CD4-positive, alpha-beta T cell treated with Interleukin-12 subunit alpha and Interleukin-12 subunit beta, for 1 hour (primary cell): Measurements from ENCODE around the gene ANLN.
A peak's percentile ranks its signal among the peaks of the same experiment; 100 is the strongest.
"Not testable (repeated sequence)": the region's sequence is repeated elsewhere in the genome, so short reads cannot be mapped to it uniquely, and the experiment has no call there.

Experiments used
- DNase-seq: peaks from one replicate; pipeline ENCODE4 v3.0.0-alpha.2; 2020

The ANLN gene

DNA sequence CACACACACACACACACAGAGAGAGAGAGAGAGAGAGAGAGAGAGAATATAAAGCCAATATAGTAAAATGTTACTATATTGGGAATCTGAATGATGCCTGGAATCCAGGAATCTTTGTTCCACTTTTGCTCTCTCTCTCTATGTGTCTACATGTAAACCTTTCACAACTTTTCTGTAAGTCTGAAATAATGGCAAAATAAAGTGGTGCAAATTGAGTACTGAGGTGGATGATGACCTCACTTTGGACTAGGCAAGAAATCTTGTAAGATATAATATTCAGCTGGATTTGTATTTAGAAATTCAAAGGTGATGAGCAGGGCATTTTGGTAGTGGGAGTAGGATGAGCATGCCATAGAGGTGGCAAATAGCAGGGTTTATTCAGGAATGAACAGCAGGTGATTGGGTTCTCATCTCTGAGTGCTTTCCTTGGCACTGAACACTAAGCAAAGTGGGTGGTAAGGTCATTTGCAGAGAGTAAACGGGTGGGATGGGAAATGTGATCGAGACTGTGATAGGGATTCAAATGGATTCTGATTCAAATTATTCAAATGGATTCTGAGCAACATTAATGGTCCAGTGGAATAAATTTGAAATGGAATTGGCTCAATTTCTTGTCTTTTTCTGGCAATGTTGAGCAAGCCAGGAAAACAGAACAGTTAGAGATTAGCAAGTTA lies 9.7 kb upstream of the ANLN start:
- DNase-seq = no peak

DNA sequence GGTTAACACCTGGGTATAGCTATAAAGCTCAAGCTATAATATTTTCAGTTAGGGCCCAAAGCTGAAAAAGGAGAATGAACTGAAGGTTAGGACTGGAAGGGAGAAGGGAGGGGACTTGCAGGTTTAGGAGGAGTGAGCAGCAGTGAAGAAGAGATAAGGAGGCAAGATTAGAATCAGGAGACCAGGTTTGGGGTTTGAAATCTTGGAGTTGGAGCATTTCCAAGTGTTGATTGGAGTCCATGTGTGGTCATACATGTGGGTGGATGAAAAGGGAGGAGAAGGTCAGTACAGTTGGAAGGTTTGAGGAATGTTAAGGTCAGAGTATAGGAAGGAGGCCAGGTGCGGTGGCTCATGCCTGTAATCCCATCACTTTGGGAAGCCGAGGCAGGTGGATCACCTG lies 8.6 kb upstream of the ANLN start:
- DNase-seq = no peak

DNA sequence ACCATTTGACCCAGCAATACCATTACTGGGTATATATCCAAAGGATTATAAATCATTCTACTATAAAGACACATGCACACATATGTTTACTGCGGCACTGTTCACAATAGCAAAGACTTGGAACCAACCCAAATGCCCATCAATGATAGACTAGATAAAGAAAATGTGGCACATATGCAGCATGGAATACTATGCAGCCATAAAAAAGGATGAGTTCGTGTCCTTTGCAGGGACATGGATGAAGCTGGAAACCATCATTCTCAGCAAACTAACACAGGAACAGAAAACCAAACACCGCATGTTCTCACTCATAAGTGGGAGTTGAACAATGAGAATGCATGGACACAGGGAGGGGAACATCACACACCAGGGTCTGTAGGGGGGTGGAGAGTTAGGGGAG lies 6.4 kb upstream of the ANLN start:
- DNase-seq = not testable (repeated sequence)

DNA sequence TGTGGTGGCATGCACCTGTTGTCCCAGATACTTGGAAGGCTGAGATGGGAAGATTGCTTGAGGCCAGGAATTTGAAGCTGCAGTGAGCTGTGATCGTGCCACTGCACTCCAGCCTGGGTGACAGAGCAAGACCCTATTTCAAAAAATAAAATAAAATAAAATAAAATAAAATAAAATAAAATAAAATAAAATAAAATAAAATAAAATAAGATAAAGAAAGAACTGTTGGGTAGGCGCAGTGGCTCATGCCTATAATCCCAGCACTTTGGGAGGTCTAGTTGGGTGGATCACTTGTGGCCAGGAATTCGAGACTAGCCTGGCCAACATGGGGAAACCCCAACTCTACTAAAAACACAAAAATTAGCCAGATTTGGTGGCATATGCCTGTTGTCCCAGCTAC lies 4.0 kb upstream of the ANLN start:
- not testable (repeated sequence) for DNase-seq

DNA sequence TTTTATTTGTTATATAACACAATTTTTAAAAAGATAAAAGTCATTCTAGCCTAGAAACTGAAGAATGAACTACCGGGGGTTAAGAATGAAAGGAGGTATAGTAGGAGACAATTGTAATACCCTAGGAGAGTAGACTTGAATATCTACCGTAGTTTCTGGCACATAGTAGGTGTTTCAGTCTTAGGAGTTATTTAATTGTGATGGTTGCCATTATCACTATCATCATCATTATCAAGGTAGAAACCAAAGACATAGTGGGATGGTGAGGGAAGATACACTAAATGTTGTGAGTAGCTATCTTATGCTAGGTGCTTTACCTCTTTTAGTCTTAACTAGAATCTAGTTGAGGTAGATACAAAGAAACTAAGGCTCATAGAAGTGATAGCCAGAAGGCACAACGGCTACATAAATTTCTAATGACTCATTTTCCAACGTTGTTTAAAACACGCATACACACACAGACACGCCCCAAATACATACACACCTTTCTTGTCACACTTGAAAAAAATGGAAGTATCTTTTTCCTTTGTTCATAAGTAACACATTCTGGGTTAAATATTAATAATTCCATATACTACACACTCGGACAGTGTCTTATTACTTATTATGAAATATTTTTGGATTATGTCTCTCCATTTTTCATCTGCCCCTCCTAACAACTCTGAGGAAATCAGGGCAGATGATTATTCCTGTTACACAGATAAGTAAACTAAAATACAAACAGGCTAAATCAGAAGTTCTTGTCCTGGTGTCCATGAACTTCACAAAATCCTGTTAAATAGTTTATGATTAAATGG lies 2.0 kb upstream of the ANLN start:
- no peak for DNase-seq

DNA sequence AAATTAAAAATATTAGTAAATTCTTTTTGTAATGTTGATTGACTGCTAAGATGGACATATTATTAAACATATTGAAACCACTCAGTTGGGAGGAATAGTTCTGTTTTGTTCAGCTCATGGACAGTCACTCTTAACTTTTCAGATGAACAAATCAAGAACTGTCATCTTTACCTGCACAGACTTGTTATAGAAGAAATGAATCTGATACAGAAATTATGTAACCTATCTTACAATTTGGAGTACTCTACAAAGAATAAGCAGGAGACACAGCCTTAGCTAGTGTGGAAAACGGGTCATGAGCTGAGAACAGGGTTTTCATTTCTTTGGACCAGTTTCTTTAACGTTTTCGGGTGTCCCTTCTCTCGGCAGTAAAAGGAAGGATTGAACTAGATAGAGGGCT lies 1.2 kb upstream of the ANLN start:
- DNase-seq = no peak

DNA sequence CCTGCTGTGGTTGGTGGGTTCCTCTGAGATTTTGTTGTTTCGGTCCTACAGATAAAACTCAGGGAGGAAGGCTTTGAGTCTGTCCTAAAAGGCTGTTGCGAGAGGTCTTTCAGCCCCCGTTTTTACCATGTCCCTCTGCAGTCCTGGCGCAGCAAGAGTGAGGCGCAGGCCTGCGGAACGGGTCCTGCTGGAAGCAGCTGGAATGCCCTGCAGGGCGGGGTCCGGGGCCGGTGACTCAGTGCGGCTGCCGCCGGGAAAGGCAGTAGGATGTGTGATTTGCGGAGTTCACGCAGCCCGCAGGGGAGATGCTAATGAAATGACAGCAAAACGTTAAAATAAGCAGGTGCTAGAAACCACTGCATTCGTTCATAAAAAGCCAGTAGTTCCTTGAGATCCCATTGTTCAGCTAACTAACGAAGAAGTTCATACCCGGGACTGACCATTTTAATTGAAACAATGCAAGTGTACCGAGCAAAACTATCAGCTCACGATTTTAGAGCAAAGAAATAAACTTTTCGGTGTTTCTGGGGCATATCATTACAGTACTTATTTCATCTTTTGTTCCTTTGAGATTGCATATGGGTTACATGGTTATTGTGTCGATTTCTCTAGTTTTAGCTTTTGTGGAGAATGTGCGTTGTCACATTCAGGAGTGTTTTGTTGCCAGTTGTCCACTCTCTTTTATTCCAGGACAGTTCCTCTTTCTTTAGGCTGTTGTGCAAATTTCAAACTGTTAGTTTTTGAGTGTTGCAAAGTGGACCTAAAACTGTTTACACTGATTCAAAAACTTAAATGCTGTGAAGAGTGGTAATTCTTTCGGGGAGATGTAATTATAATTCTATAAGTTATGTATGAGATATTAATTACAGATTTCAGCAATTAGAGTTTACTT lies 783 bp downstream of the ANLN start:
- peak; percentile 39 for DNase-seq

DNA sequence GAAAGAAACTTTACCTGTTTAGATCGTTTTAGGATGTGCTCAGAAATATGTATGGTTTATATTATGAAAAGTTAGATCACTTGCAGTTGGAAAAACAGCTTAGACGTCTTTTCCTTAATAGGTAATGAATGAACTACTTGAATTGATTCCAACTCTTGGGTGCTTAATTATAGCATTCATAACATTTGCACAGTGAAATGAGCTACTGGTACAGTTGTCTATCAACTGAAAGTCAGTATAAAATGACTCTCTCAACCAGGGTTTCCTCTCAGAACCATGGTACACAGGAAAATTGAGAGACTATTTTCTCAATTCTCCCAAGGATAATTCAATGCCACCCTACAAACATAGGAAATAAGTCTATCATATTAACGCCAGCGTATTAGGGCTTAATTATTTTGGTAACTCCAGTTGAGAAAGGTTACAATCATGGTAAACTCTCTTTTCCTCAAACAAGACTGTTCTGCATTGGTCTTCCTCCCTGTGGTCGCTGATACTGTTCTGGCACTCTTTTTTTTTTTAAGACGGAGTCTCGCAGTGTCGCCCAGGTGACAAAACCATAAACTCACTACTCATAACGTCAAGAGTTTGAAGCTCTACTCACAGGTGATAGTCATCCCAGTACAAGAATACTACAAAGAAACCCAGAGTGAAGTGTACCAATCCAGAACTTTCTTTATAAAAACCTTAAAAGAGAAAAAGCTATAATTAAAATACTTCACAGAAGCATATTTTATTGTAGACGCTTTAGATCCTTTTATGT lies 2.0 kb downstream of the ANLN start:
- DNase-seq = no peak

DNA sequence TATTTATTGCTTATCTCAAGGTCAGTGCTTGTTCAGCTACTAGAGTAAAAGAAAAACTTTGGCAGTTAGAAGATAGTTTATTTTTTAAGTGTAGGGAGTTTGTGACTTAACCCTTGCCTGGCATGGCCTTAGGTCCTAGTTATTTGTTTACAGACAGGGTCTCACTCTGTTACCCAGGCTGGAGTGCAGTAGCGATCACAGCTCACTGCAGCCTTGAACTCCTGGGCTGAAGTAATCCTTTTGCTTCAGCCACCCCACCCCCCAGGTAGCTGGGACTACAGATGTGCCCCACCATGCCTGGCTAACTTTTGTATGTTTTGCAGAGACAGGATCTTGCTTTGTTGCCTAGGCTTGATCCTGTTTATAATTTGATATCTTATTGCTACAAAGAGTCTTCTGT lies 4.2 kb downstream of the ANLN start:
- DNase-seq = no peak

DNA sequence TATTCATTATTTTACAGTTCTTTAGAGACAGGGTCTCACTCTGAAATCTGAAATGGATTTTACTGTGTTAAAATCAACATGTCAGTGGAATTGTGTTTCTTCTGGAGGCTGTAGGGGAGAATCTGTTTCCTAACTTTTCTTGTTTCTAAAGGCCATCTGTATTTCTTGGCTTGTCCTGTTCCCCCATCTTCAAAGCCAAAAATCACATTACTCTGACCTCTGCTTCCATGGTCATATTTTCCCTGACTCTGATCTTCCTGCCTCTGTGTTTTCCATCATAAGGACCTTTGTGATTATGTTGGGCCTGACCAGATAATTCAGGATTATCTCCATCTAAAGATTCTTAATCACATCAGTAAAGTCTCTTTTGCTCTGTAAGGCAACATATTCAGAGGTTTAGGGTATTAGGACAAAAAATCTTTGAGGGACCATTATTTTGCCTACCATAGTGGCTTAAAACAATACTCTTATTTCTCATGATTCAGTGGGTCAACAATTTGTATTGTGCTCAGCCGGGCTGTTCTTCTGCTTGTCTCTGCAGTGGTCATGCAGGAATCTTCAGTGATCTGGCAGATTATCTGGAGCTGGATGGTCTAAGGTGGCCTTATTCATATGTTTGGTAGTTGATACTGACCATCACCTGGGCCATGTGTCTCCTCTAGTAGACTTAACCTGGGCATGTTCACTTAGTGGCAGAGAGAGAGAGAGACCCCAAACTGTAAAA lies 5.7 kb downstream of the ANLN start:
- DNase-seq = no peak

DNA sequence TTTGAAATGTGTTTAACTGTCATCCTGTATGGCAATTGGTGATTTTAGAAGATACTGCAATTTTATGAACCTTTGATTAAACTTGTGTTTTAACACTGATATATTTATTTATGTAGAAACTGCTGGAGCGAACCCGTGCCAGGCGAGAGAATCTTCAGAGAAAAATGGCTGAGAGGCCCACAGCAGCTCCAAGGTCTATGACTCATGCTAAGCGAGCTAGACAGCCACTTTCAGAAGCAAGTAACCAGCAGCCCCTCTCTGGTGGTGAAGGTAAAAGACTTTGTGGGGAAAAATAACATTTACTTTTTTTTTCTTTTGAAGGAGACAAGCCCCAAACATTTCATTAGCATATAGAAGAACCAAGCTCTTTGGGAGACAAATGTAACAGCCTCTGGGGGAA lies 6.5 kb downstream of the ANLN start:
- no peak for DNase-seq

DNA sequence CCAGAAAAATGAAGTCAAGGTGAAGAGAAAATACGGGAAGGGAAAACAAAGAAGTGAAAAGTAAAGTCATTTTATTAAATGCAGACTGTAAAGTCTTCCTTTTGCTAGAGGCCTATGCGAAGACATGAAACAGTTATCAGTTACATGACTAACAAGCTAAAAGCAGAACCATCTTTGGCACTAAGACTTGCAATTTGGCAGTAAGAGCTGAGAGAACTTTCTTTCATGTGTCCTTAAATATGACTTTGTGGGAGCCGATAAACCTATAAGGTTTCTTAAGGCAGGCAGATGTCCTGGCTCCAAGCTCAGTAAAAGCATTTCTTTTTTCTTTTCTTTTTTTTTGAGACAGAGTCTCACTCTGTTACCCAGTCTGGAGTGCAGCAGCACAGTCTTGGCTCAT lies 10.4 kb downstream of the ANLN start:
- DNase-seq = no peak

DNA sequence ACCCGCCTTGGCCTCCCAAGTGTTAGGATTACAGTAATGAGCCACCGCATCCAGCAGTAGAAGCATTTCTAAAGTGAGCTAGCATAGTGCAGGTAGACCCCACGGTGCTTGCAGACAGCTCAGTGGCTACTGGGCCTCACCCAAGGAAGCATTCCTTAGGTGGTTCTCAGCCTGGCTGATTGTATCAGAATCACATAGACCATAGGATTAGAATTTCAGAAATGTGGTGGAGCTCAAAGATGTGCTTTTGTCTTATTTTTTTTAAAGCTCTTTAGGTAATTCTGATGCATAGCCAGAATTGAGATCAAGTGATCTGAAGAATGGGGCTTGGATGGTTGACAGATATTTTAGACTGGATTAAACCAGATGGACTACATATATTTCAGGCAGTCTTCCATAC lies 10.9 kb downstream of the ANLN start:
- no peak for DNase-seq

DNA sequence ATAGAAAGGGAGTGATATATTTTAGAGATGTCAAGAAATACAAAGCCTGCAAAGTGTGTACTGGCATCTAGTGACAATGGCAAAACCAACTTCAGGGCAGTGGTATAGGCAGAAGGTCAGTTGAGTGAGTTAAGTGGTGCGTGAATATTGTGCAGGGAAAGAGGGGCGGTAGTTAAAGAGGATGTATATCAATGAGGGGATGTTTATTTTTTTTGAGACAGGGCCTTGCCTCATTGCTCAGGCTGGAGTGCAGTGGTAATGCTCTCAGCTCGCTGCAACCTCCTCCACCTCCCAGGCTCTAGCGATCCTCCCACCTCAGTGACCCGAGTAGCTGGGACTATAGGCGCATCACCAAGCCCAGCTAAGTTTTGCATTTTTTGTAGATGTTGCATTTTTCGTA lies 13.8 kb downstream of the ANLN start:
- no peak for DNase-seq

DNA sequence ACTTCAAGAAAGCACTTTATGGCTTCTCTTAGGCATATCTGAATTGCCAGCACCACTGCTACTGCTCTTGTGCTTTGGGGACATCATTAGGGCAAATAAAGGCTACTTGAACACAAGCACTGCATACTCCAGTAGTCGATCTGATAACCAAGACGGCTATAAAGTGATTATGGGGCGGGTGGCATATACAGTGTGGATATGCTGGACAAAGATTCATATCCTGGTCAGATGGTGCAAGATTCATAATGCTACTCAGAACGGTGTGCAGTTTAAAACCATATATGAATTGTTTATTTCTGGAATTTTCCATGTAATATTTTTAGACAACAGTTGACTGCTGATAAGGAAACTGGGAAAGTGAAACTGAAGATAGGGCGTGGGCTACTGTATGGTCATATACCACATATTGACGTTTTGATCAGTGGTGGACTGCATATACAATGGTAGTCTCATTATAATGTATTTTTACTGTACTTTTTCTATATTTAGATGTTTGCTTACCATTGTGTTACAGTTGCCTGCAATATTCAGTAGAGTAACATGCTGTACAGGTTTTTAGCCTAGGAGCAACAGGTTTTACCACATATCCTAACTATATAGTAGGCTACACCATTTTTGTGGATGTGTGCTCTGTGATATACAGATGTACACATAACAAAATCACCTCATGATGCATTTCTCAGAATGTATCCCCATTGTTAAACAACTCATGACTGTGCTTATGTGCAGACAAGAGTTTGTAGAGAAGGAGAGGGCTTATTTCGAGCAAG lies 15.2 kb downstream of the ANLN start:
- no peak for DNase-seq

DNA sequence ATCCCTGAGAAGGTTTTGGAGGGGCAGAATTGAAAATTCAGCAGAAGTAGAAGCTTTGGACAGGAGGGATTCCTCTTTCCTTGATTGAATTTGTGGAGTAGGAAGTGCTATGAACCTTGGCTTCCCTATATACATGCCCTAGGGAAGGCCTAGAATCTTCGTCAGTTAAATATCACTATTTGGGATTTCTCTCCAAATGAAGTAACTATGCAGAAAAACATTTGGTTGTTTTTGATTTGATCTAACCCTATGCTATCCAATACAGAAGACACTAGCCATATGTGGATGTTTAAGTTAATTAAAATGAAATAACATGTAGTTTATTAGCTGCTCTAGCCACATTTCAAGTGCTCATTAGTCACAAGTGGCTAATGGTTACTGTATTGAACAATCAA lies 15.7 kb downstream of the ANLN start:
- DNase-seq = no peak

DNA sequence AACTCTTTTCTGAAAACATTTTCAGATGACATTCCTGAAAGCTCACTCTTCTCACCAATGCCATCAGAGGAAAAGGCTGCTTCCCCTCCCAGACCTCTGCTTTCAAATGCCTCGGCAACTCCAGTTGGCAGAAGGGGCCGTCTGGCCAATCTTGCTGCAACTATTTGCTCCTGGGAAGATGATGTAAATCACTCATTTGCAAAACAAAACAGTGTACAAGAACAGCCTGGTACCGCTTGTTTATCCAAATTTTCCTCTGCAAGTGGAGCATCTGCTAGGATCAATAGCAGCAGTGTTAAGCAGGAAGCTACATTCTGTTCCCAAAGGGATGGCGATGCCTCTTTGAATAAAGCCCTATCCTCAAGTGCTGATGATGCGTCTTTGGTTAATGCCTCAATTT lies 16.5 kb downstream of the ANLN start:
- no peak for DNase-seq

DNA sequence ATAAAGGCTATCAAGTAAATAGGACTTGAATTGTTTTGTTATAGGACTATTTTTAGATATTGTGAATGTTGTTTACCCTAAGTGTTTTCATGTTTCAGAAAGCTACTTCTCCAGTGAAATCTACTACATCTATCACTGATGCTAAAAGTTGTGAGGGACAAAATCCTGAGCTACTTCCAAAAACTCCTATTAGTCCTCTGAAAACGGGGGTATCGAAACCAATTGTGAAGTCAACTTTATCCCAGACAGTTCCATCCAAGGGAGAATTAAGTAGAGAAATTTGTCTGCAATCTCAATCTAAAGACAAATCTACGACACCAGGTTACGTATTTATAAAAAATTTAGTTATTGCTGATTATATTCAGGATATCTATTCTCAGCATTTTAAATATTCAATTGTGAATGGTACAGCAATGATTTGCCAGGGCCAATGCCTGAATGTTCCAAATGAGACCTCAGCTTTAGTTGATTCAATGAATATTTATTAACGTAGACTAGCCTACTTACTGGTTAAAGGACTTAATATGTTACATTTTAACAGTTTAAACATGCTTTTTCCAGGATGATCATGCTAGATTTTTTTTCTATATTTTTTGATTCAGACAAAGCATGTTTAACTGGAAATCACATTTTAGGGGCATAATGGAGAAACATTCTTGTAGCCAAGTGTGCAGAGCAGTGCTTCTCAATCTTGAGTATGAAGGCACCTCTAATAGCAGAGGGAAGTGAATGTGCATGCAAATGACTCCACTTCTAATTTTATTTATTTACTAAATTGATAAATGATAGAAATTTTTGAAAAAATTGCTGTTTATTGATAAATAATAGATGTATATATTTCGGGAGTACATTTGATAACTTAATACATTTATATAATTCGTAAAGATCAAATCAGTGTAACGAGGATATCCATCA lies 18.2 kb downstream of the ANLN start:
- no peak for DNase-seq

DNA sequence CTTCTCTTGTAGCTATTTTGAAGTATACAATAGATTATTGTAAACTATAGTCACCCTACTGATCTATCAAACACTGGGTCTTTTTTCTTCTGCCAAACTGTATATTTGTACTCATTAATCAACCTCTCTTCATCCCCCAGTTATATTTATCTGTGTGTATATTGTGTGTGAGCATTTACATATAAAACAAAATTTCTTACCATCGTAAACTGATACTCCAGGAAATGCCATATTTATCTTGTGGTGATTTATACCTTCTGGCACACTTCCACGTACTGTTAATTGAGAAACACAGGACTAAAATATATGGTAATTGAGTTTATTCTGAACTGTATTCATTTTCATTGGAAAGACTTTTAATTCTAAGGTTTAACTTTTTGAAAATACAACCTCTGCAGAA lies 18.9 kb downstream of the ANLN start:
- DNase-seq = no peak

DNA sequence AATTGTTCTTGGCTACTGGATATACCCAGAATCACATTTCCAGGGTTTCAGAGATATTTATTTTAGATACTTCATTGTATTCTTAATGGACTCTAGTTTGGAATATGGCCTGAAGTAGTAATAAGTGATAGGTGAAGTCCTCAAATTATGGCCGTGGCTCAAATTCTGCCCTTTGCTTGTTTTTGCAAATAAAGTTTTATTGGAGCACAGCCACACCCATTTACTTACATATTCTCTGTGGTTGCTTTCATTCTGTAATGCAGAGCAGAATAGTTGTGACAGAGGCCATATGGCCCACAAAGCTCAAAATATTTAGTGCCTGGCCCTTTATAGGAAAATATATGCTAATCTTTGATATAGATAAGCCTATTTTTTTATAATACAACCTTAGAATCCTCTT lies 19.5 kb downstream of the ANLN start:
- no peak for DNase-seq
